Stimulated activated CD4-positive, alpha-beta T cell treated with anti-CD3 and anti-CD28 coated beads, Interleukin-1b, Interleukin-23, amount 100 ng/mL, for 48 hours (primary cell): ENCODE measurements around the gene GLI3.

Experiments used
- DNase-seq: peaks from one replicate; pipeline ENCODE4 v3.0.0-alpha.2; 2020

The GLI3 gene

DNA sequence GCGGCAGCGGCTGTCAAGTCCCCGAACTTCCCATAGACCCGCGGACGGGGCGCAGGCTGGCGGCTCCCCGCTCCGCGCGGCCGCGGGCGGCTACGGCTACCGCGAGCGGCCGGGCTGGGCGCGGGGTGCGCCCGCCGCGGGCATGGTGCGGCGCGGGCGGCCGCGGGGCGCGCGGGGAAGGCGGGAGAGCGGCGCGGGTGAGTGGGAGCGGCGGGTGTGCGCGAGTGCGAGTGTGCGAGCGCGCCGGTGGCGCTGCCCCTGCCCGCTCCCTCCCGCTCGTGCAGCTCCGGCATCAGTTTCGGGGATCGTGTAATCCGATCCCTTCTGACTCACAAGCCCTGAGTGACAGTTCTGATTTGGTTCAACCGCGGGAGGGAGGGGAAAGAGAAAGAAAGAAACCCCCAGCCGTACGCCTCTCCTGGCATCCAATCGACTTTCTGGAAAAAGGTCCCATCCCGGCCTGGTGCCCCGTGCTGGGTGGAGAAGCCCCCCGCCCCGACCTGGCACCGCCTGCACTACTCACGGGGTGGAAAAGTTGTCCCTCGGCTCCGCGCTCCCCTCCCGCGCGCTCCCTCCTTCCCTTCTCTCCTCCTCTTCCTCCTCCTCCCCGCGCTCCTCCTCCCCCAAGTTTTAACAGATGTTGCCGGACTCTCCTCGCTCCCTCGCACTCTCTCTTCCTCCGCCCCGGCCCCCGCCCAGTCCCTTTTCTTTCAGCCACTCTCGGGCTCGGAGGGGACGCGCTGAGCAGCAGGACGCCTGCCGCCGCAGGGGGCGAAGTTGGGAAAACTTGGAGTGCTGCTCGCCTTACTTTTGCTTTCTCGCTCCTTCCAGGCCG lies at the start of gene GLI3:
Gene GLI3 (minus strand): TSS at position 234 of the 835 bp plus-strand sequence. CDS start 13,956 bp downstream, outside the sequence.
- DNase-seq, result peak; percentile 47

DNA sequence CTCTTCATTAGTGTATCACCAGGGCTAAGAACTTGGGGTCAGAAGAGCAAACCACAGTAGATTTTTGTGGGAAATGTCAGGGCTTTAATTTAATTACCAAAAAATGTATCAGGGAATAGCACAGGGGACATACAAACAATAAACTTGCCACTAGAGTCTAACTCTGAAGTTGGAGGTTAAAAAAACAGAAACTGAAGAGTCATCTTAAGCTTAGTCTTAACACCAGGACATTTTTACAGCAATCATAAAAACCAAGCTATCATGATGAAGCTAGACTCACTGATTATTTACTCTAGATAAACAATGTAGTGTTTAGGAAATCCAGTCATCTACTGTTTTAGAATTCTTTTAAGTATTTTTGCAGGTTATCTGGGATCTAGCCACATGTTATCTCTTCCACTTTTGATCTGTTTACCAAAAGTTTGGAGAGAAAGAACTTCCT lies 48.4 kb upstream of the GLI3 start:
- DNase-seq, result no peak

DNA sequence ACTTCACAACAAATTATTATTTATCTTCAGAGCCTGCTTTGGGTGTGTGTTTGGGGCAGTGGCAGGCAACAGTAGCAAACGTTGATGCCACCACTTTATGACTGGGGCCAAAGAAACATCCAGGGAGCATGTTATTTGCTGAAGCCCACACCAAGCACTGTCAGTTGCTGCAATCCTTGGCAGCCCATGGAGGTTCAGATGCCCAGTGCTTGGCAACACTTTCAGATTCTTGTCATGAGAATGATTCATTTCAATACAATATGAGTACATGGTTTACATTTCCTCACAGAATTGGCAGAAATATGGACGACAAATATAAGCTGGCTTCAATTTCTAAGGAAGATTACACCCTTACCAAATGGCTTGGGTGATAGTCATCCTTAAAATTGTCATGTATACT lies 46.5 kb upstream of the GLI3 start:
- no peak for DNase-seq

DNA sequence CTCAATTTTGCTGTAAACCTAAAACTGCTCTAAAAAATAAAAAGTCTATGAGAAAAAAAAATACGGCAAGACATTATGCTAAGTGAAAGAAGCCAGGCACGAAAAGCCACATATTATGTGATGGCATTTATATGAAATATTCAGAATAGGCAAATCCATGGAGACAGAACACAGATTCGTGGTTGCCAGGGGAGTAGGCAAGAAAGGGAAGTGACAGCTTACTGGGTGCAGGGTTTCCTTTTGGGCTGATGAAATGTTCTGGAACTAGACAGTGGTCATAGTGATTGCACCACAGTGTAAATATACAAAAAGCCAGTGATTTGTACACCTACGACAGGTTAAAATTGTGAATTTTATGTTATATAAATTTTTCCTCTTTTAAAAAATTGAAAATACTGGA lies 41.3 kb upstream of the GLI3 start:
- DNase-seq, result no peak

DNA sequence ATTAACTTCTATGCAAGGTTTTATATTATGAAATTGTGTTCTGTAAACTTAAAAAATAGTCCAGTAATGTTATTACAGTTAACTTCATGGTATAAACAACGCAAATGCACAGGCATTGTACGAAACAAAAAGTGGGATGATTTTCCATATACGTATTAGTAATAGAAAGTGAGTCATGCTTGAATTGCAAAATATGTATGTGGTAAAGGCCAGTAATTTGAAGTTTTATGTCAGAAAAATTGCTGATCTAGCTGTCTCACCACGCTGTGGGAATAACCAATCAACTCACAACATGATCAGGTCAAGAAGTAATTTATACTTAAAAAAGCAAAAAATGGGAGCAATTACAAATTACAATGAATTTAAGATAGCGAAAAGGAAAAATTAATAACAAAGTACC lies 37.0 kb upstream of the GLI3 start:
- DNase-seq, result no peak

DNA sequence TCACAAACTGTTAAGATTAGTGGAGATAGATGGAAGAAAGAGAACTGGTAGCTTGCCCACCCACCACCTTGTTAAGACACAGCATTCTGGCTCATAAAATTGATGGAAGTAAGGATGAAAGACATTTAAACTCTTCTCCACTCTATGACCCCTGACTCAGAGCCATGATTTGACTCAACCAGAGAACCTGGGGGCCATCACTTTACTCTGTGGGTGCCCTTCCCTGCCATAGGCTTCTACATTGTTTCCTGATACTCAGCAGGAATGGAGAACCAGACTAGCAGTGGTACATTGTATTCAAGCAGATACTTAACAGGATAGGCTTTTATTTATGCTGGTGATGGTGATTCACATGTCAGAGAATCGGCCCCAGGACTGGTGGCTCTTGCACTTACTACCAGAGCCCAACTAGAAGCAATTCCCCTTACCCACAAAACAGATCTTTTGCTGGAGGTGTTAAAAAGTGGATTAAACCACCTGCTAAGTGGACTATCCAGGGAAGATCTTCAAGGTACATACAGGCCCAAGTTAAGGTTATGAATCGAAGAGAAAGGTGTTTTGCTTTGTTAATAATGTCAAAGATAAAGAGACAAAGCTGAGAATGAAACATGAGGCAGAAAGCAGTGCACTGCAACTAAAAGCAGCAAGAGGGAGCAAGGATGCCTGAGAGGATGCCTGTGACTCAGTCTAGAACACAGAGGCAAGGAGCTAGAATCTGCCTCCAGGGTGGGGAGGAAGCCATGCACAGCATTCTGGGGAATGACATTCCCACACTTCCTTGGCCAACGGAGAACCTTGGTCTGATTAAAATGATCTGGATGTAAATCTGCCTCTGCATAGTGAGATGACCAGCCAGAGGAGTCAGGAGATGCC lies 36.0 kb upstream of the GLI3 start:
- no peak for DNase-seq

DNA sequence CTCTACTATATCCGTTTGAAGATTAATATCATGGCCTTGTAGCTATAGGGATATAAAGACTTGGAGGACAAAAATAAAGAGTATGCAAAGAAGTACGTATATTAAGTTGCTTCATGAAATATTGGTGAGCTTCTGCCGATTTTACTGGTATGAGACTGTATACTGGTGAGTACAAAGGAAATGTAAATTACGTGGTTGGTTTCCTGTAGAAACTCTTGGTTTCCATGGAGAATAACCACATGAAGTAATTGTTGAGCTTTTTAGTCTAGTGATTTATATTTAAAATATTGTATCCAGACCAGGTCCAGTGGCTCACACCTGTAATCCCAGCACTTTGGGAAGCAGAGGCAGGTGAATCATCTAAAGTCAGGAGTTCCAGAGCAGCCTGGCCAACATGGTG lies 32.2 kb upstream of the GLI3 start:
- no peak for DNase-seq

DNA sequence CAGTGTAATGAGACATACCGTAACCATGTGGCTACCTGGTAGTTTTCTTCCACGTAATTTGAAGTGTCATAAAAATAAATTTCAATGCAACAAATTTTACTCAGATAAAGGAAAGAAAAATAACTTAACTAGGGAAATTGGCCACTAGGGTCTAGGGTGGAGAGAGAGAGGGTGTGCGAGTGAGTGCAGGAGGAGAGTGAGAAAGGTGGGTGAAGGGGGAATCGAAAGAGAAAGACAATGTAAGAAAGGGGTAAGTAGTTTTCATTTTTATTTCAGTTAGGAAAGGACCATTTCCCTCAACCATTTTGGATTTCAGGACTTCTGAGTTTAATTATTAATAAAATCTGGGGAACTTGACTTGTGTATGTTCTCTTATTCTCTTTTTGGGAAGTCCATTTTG lies 27.7 kb upstream of the GLI3 start:
- DNase-seq, result no peak

DNA sequence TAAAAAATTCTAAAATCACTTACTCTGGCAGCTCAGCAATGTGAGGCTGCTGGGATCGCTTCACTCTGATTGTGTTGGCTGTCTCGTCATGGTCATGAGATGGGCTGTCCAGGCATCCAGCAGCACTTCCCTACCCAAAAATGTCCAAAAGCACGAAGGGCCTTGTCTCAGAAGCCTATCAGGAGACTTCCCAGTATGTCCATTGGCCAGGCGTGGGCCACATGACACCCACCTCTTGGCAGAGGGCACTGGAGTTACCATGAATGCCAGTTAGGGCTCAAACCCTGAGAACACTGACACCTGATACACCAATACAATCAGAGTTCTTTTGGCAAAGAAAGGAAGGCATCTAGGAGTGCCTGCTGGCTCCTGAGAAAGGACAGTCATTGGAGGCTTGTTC lies 27.0 kb upstream of the GLI3 start:
- no peak for DNase-seq

DNA sequence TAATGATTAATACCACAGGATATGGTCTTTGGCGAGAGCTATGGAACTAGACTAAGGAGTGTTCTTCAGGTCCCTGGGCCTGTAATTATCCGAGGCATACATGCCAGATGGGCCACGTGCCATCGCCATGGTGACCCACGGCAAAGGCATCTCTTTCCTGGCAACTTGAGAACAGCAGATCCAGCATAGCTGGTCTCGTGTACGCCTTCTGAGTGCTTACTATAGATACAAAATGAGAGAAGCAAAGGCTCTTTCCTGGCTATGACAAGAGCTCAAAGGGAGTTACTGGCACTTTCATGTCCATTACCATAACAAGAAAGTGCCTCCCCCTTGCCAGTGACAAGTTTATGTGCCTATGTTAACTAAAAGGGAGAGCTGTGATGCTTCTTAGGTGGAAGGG lies 26.0 kb upstream of the GLI3 start:
- no peak for DNase-seq

DNA sequence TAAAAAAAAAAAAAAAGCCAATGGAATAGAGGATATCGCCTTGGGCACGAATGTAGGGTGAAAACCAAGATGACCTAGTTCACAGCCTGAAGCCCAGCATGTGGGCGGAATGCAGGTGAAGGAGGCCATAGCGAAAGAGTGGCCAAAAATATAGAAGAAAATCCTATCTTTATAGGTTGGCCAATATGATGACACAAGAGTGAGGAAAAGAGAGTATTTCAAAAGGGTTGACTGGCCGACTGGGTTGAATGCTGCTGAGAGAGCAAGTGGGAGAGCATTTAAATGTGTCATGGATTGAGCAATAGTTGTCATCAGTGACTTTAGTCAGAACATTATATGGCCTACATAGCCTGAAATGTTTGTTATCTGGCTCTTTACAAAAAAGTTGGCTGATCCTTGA lies 17.2 kb upstream of the GLI3 start:
- no peak for DNase-seq

DNA sequence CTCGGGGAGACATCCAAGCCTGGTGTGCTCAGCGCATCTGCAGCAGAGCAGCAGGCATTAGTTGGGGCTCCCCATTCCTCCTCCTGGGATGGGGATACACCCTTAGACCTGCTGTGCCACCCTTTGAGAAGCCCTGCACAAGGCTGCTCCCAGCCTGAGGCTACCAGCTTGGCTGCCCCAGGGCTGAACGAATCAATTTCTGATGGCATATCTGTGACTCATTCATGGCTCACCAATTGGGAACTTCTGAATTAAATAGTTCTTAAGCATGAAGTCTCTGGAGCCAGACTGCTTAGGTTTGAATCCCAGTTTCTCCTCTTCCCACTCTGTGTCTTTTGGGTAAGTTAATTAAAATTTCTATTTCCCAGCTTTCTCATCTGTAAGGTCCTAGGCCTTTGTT lies 16.3 kb upstream of the GLI3 start:
- DNase-seq, result no peak

DNA sequence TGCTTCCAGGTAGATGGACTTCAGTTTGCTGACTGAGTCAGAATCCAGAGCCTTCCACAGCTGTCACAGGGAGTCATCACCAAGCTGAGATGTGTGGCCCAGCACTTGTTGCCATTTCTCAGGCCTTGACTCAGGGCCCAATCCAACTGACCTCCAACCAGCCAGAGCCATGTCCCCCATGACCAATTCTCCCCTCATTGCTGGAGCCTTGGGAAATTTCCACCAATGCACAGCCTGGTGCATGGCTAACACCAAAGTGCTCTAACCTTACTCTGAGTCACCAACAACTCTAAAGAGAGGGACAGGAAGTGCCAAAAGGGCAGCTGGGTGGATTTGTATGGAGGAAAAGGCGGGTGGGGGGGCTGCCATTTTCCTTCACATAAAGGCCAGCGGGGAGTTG lies 13.4 kb upstream of the GLI3 start:
- no peak for DNase-seq

DNA sequence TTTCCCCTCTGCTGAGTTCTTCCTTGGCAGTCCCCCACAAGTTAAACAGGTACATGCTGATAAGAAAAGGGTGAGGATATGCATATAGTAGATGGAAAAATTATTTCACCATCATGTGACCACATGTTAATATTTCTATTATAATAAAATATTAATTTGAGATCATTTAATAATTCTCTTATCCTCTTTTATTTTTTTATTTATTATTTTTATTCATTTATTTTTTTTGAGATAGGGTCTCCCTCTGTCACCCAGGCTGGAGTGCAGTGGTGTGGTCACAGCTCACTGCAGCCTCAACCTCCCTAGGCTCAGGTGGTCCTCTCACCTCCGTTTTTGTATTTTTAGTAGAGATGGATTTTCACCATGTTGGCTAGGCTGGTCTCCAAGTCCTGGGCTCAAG lies 11.6 kb upstream of the GLI3 start:
- DNase-seq, result no peak

DNA sequence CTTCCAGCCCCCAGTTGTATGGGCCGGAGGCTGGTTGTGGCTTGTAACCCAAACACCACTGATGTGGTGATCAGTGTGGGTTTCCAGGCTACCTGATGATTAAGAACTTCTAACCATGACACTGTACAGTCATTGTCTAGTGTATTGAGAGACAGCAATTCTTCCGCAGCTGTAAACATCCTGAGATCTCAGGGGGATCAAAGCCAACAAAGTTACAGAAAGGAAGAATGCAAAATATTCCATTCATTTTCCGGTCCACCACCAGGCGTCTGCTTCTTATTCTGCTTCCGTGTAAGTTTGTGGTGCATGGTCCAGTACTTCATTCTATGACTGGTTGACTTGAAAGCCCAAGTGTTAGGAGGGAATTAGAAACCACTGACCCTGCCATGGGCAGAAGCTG lies 10.3 kb upstream of the GLI3 start:
- DNase-seq, result no peak

DNA sequence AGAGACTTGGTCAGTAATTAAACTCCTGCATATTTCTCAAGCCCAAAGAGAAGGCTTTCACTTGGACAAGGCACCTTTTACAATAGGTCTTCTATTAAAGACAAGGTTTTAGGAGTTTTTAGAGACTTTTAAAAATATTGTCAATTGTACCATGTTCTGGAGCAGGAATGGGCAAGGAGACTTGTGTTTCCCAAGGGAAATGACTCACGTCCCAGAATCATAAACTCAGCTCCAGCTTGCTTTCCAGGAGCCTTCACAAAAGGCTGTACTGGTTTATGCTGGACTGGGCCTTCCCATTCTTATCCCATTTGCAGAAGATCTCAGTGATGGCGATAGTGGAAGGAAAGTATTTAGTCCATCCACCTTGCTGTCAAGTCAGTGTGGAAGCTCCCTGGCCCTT lies 7.8 kb upstream of the GLI3 start:
- DNase-seq, result no peak

DNA sequence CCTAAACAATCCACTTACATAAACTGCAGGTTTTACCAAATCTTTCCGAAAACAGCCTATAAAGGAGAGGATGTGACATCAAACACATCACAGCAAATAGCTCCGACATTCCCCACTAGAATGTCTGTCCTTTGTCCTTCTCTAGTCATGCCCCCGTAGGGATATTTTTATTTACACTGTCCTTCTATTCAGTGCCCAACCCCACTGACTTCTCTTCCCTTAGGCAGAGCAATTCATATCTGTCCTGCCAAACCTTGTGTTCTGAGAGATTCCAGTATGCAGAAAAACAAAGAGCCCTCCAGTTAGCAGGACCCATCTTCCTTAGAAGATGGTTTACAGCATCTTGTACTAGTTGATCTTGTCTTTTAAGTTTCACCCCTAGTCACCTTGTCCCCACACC lies 5.4 kb upstream of the GLI3 start:
- no peak for DNase-seq

DNA sequence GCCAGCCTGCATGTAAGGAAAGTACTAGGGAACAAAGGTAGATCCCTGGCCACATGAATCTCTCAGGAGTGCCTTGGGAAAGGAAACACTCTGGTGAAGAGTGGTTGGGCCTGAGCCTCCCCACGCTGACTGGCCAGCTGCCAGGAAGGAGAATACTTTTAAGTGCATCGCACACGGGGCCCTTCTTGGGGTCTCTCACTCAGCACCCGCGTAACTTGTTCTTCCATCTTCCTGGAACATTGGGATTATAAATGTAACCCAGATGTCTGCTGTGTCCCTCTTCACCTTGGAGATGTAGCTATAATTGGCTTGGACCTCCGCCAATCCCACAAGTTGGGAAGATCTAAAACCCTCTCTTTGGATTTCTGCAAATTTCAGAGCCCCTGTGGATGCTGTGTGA lies 4.4 kb upstream of the GLI3 start:
- DNase-seq, result no peak

DNA sequence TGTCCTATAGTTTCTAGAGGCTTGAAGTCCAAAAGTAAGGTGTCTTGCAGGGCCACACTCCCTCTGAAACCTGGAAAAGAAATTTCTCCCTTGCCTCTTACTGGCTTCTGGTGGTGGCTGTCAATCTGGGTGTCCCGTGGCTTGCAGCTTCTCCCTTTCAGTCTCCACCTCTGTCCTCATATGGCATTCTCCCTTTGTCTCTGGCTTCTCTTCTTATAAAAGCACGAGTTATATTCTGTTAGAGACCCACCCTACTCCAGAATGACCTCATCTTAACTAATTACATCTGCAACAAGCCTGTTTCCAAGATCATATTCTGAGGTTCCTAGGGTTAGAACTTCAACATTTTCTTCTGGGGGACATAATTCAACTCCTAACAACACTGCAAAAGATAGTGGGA lies 3.4 kb upstream of the GLI3 start:
- DNase-seq, result no peak

DNA sequence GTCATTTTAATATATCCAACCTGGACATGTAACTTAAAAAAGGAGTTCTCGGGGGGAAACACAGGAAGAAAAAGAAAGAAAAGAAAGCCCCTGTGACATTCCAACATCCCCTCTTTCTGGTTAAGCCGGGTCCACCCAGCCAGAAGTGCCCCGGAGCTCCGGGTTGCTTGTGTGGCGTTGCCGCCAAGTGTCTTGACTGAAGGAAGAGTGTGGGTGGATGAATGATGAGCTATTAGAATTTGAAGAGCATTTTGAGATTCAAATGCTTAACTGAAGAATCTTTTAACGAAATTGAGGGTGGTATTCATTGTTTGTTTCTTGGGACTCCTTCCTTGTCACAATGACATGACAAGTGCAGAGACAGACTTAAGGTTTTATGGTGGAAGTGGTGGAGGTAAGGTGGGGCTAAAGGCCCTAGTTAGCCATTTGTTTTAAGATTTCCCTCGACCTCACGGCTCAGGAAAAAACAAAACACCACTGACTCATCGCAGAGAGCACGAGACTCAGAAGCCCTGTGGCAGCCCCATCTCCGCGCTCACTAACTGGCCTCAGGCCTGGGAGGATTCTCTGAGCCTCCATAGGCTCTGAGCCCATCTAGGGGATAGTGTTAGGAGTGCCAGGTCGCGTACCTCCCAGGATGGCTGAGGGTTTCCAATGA lies 1.8 kb upstream of the GLI3 start:
- DNase-seq, result no peak

DNA sequence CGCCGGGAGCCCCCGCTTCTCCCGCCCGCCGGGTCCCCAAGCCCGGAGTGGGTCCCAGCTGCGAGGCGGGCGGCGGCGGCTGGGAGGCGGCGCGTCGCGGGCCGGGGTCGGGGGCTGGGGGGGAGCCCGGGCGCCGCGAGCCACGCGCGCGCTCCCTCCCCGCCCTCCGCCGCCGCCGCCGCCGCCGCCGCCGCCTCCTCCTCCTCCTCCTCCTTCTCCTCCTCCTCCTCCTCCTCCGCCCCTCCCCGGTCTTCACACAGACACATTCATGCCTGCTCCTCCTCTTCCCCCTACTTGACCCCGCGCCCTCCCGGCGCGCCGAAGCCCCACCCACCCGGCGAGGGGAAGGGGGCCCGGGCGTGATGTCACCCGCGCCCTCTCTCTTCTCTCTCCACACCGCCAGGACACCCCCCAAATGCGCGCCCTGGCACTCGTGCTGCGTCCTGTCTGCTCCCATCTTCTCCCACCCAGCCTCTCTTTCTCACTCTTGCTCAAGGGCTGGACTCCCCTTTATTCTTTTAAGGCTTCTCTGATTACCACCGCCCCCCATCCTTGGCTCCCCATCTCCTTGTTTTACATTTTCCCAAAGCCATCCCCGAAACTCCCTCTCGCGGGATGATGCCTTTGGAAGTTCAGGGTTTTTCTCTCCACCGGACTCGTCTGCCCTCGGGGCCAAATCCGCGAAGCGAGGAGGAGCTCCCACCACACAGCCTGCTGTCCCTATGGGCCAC lies 967 bp upstream of the GLI3 start:
- no peak for DNase-seq

DNA sequence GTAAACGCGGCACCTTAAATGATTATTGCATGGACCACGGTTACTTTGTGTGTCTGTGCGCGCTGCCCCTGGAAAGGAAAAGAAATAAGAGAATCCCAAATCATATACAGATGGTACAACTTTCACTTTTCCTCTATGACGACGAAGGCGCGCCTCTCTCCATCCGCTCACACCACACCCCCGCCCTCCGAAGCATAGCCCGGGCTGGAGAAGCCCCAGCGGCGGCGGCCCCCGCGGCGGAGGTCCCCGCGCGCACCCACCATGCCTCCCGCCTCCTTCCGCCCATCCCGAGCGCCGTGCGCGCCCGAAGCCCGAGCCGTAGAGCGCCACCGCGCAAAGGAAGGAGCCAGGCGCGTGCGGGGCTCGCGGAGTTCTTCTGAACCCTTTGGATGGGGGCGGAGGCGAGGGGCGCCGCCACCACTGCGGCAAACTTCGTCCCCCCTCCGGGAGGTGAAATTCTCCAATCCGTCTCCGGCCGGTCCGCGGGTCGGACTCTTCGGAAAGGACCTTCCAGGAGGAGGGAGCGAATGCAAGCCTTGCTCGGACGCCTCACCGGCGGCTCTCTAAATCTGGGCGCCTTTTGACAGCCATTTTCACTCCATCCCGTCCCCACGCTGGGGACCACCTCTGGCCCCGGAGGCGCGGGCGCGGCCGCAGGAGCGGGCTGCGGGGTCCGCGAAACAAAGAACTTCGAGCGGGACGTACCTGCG lies 588 bp downstream of the GLI3 start:
- DNase-seq, result no peak
